RCC 7860 (cell line): ENCODE data around the gene PAQR5.
"Not testable (repeated sequence)": the region's sequence is repeated elsewhere in the genome, so short reads cannot be mapped to it uniquely, and the experiment has no call there.

Experiments
- DNase-seq: peaks from one replicate; pipeline ENCODE4 v3.0.0-alpha.2; 2015; ENCODE audit warnings: low spot score
- FAIRE-seq: peaks from 2 replicates; lab custom pipeline; 2012; peaks lifted over from hg19 to GRCh38; lab: Jason Lieb, UNC

Gene PAQR5

GRCh38 chr15:69298697-69299441 is at the start of gene PAQR5:
PAQR5 (plus strand) TSS chr15:69298912; CDS start chr15:69360081, 61,169 bp downstream.
- FAIRE-seq (no peak), DNase-seq (no peak)

- FAIRE-seq, result peak; percentile 95
- peak; percentile 57 for DNase-seq
These were observed 45.6 kb upstream of the PAQR5 start for GRCh38 chr15:69253156-69253555.

GRCh38 chr15:69265347-69265955 is 33.3 kb upstream of the PAQR5 start:
- DNase-seq (peak; percentile 12), FAIRE-seq (peak; percentile 70)

- FAIRE-seq (no peak), DNase-seq (no peak)
These were observed 27.5 kb upstream of the PAQR5 start for GRCh38 chr15:69271217-69271616.

- DNase-seq (no peak), FAIRE-seq (no peak)
These were observed 26.6 kb upstream of the PAQR5 start for GRCh38 chr15:69272139-69272538.

- no peak for FAIRE-seq
These were observed 25.8 kb upstream of the PAQR5 start for GRCh38 chr15:69272891-69273290.

GRCh38 chr15:69275074-69275670 is 23.5 kb upstream of the PAQR5 start:
- DNase-seq, result no peak
- FAIRE-seq, result no peak

More at GRCh38 chr15:69272891-69273290, 25.8 kb upstream of the PAQR5 start:
- DNase-seq, result no peak

- no peak for FAIRE-seq
- no peak for DNase-seq
These were observed 22.7 kb upstream of the PAQR5 start for GRCh38 chr15:69275933-69276560.

- FAIRE-seq (no peak), DNase-seq (no peak)
These were observed 21.4 kb upstream of the PAQR5 start for GRCh38 chr15:69277316-69277715.

- no peak for DNase-seq
- no peak for FAIRE-seq
These were observed 19.1 kb upstream of the PAQR5 start for GRCh38 chr15:69279636-69280035.

- DNase-seq (no peak), FAIRE-seq (no peak)
These were observed 17.9 kb upstream of the PAQR5 start for GRCh38 chr15:69280783-69281182.

- FAIRE-seq, result no peak
These were observed 16.5 kb upstream of the PAQR5 start for GRCh38 chr15:69282104-69282743.

GRCh38 chr15:69285834-69286233 is 12.9 kb upstream of the PAQR5 start:
- FAIRE-seq (no peak), DNase-seq (no peak)

More at GRCh38 chr15:69282104-69282743, 16.5 kb upstream of the PAQR5 start:
- no peak for DNase-seq

GRCh38 chr15:69288011-69288410 is 10.7 kb upstream of the PAQR5 start:
- FAIRE-seq, result no peak
- DNase-seq, result no peak

- no peak for FAIRE-seq
- no peak for DNase-seq
These were observed 10.0 kb upstream of the PAQR5 start for GRCh38 chr15:69288531-69289341.

GRCh38 chr15:69289342-69290146 is 9.2 kb upstream of the PAQR5 start:
- DNase-seq (no peak), FAIRE-seq (no peak)

- FAIRE-seq (no peak), DNase-seq (no peak)
These were observed 8.2 kb upstream of the PAQR5 start for GRCh38 chr15:69290346-69291164.

- DNase-seq, FAIRE-seq: not testable (repeated sequence)
These were observed 7.1 kb upstream of the PAQR5 start for GRCh38 chr15:69291651-69292050.
